HepG2 (cell line): ENCODE data around the gene GFOD1. TPM values are rescaled to one million over a fixed set of nuclear protein-coding genes. Genes with fewer than 3 reads are reported as not detected.
A peak's percentile ranks its signal among the peaks of the same experiment; 100 is the strongest.

Experiments
- DRAP1 ChIP-seq: IDR thresholded peaks from 2 replicates; pipeline ENCODE4 v1.6.1; 2016; ENCODE audit warnings: missing genetic modification reagents, missing compliant biosample characterization
- HDAC2 ChIP-seq: sonication (generic); formaldehyde crosslinking; IDR thresholded peaks from 2 replicates; pipeline ENCODE4 v1.4.0; 2020; ENCODE audit warnings: missing genetic modification reagents
- KAT2B ChIP-seq: fragments of 150-350 bp; IDR thresholded peaks from 2 replicates; pipeline ENCODE4 v1.6.1; 2014; ENCODE audit warnings: low read depth, low read length, borderline replicate concordance
- KLF11 ChIP-seq: IDR thresholded peaks from 2 replicates; pipeline ENCODE4 v1.6.1; 2016; ENCODE audit warnings: missing compliant biosample characterization
- KLF6 ChIP-seq: IDR thresholded peaks from 2 replicates; pipeline ENCODE4 v1.8.0; 2016; ENCODE audit warnings: missing biosample characterization, missing genetic modification reagents
- MAF1 ChIP-seq: sonication (generic); formaldehyde crosslinking; IDR thresholded peaks from 2 replicates; pipeline ENCODE4 v1.5.0; 2020; ENCODE audit warnings: missing genetic modification reagents, borderline replicate concordance
- SKIL ChIP-seq: sonication (generic); formaldehyde crosslinking; IDR thresholded peaks from 2 replicates; pipeline ENCODE4 v1.8.0; 2022; ENCODE audit warnings: missing genetic modification reagents, mild to moderate bottlenecking, moderate library complexity, borderline replicate concordance
- SNRNP70 ChIP-seq: fragments of 200-400 bp; formaldehyde crosslinking; IDR thresholded peaks from 2 replicates; pipeline ENCODE4 v1.6.1; 2017; ENCODE audit warnings: mild to moderate bottlenecking, low read depth, low read length, moderate library complexity
- TSC22D2 ChIP-seq: sonication (generic); formaldehyde crosslinking; IDR thresholded peaks from 2 replicates; pipeline ENCODE4 v1.5.1; 2020; ENCODE audit warnings: missing genetic modification reagents, mild to moderate bottlenecking, borderline replicate concordance
- ZNF142 ChIP-seq: sonication (generic); formaldehyde crosslinking; IDR thresholded peaks from 2 replicates; pipeline ENCODE4 v1.4.0; 2020; ENCODE audit warnings: missing genetic modification reagents
- ZNF607 ChIP-seq: sonication (generic); formaldehyde crosslinking; IDR thresholded peaks from 2 replicates; pipeline ENCODE4 v1.5.1; 2020; ENCODE audit warnings: missing genetic modification reagents, mild to moderate bottlenecking, borderline replicate concordance
- ZNF674 ChIP-seq: sonication (generic); formaldehyde crosslinking; IDR thresholded peaks from 2 replicates; pipeline ENCODE4 v1.5.0; 2020; ENCODE audit warnings: low read depth, mild to moderate bottlenecking, missing genetic modification reagents
- ZNF691 ChIP-seq: sonication (generic); formaldehyde crosslinking; IDR thresholded peaks from 2 replicates; pipeline ENCODE4 v1.4.0; 2020; ENCODE audit warnings: missing genetic modification reagents, low read depth, mild to moderate bottlenecking, borderline replicate concordance
- polyA plus RNA-seq, 8 experiments: library from polyadenylated mRNA; depleted of rRNA in 3 of 8; stranded (reverse) in 7 of 8; unstranded in 1 of 8; fragments of >200 nt; fragmentation: Illumina TruSeq in 4 of 8; extraction: Trizol in 4 of 8; gene quantifications; 2 replicates each; pipeline versions ENCODE4 v1.2.1 to v1.2.3, GENCODE V29; 2011 to 2016; ENCODE audit warnings: low read depth in 4 of 8, missing spikeins in 1 of 8, mixed read lengths in 1 of 8; ENCODE audit not compliant: insufficient read depth in 1 of 8
- total RNA-seq, 5 experiments: library from RNA; depleted of rRNA; stranded (reverse); fragments of >200 nt; fragmentation: Illumina TruSeq; extraction: Trizol; gene quantifications; 2 replicates each; pipeline ENCODE4 v1.2.3, GENCODE V29; 2016; ENCODE audit warnings: low read depth in 1 of 5

The GFOD1 gene
- total and polyA plus RNA-seq, 2 of the 13 experiments (the other 11 are each of a cell fraction or from before 2014, with no cell fraction given), result 1.9 to 6.4 TPM

- TF ChIP-seq KLF6 (CRISPR knock-in tag), result no peak
- peak; percentile 1; the same call in 1 of the 2 replicates for TF ChIP-seq DRAP1 (CRISPR knock-in tag)
- TF ChIP-seq ZNF142 (CRISPR knock-in tag), result peak; percentile 65
- no peak for TF ChIP-seq KAT2B
- no peak for TF ChIP-seq HDAC2
- TF ChIP-seq ZNF674, result 0 out of 2 replicates have a peak, but pooled peaks have one; percentile 0
- TF ChIP-seq MAF1 (CRISPR knock-in tag), result no peak
- no peak for TF ChIP-seq ZNF691 (CRISPR knock-in tag)
- TF ChIP-seq SKIL (CRISPR knock-in tag), result no peak
- TF ChIP-seq SNRNP70, result no peak
- TF ChIP-seq KLF11 (CRISPR knock-in tag), result no peak
- no peak for TF ChIP-seq ZNF607 (CRISPR knock-in tag)
- TF ChIP-seq TSC22D2 (CRISPR knock-in tag), result no peak
Measured at GRCh38 chr6:13327691-13328075, 159.7 kb downstream of the GFOD1 start (continued).
